ENCODE measurements around the gene INTS6. TPM values are rescaled to one million over a fixed set of nuclear protein-coding genes. Genes with fewer than 3 reads are reported as not detected.

INTS6 gene
- total RNA-seq, 4 donors from 2014 or later, result 25.1 to 42.2 (median 31.8) TPM

- H3K4me3 ChIP-seq, result no peak overlapping the region
- intact Hi-C loops (cut with DNase I), result no loop called here
- H3K4me1 ChIP-seq, result no peaks in the 10 kb centered on the region
- no peak for DNase-seq
- no peak overlapping the region for H3K27ac ChIP-seq
- peaks cover 0 to 35% (median 3%) of the 10 kb centered on the region in 3 donors for H3K36me3 ChIP-seq
- no peaks in the 10 kb centered on the region for H3K27me3 ChIP-seq
- no peaks in the 10 kb centered on the region for H3K9me3 ChIP-seq
- TF ChIP-seq POLR2A (IDR thresholded peaks at IDR 0.05), result no peak
- no peak for TF ChIP-seq CTCF (IDR thresholded peaks at IDR 0.05)
- 87 to 93% methylated on average over 1 of the region's 1 CpG for WGBS, 2 donors
Measured at GRCh38 chr13:51359352-51359751, 93.5 kb downstream of the INTS6 start.

DNA sequence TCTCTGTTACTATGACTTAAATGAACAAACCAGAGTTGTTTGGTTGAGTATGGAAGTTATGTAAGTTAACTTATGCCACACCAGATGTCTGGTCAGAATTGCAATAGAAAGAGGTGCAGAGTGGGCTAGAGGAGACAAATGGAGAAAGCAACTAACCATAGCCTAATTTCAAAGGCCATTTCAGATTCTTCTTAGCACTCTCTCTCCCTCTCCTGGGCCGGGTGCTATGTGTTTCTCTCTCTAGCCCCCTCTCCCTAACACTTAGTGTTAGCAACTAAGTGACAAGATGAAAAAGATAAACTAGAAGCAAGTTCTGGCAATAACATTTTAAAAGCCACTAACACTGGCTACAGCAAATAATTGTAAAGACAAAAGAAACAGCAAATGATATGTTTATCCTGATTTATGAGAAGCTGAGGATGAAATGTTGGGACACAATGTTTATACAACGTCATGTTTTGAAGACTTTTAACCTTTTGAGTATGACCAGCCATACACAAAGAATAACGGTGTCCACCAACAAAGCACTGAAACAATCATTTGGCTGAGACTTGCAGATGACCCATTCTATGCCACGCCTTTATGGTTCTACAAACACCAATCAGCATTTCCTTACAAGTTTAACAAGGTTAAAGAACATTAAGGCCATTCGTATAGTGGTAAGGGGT, 94.8 kb downstream of the INTS6 start:
- Histone ChIP-seq H3K4me3 (no peak overlapping the region), H3K9me3 (no peaks in the 10 kb centered on the region), H3K36me3 (peaks cover 0 to 22% (median 0%) of the 10 kb centered on the region in 3 donors), H3K27me3 (no peaks in the 10 kb centered on the region), H3K4me1 (no peaks in the 10 kb centered on the region), H3K27ac (no peak overlapping the region)
- TF ChIP-seq POLR2A (IDR thresholded peaks at IDR 0.05) (no peak), CTCF (IDR thresholded peaks at IDR 0.05) (no peak)
- no peak for DNase-seq
- WGBS, 2 donors, result 70 to 77% methylated on average over 5 of the region's 5 CpGs
- intact Hi-C loops (cut with DNase I), result no loop called here

- Histone ChIP-seq H3K27me3 (no peaks in the 10 kb centered on the region), H3K4me3 (no peak overlapping the region), H3K9me3 (no peaks in the 10 kb centered on the region), H3K36me3 (no peaks in the 10 kb centered on the region), H3K4me1 (no peaks in the 10 kb centered on the region), H3K27ac (no peak overlapping the region)
- DNase-seq, result no peak
- TF ChIP-seq CTCF (IDR thresholded peaks at IDR 0.05), result no peak
- TF ChIP-seq POLR2A (IDR thresholded peaks at IDR 0.05), result no peak
- intact Hi-C loops (cut with DNase I), result no loop called here
- 60 to 76% methylated on average over 2 of the region's 2 CpGs for WGBS, 2 donors
Measured at GRCh38 chr13:51355217-51355616, 97.6 kb downstream of the INTS6 start.

GRCh38 chr13:51349016-51349415, 103.8 kb downstream of the INTS6 start:
- H3K4me3 ChIP-seq, result no peak overlapping the region
- DNase-seq, result no peak
- H3K4me1 ChIP-seq, result no peaks in the 10 kb centered on the region
- no peaks in the 10 kb centered on the region for H3K27me3 ChIP-seq
- no peaks in the 10 kb centered on the region for H3K9me3 ChIP-seq
- TF ChIP-seq CTCF (IDR thresholded peaks at IDR 0.05), result no peak
- no peak for TF ChIP-seq POLR2A (IDR thresholded peaks at IDR 0.05)
- intact Hi-C loops (cut with DNase I), result no loop called here
- no peak overlapping the region for H3K27ac ChIP-seq
- H3K36me3 ChIP-seq, result no peaks in the 10 kb centered on the region

DNA sequence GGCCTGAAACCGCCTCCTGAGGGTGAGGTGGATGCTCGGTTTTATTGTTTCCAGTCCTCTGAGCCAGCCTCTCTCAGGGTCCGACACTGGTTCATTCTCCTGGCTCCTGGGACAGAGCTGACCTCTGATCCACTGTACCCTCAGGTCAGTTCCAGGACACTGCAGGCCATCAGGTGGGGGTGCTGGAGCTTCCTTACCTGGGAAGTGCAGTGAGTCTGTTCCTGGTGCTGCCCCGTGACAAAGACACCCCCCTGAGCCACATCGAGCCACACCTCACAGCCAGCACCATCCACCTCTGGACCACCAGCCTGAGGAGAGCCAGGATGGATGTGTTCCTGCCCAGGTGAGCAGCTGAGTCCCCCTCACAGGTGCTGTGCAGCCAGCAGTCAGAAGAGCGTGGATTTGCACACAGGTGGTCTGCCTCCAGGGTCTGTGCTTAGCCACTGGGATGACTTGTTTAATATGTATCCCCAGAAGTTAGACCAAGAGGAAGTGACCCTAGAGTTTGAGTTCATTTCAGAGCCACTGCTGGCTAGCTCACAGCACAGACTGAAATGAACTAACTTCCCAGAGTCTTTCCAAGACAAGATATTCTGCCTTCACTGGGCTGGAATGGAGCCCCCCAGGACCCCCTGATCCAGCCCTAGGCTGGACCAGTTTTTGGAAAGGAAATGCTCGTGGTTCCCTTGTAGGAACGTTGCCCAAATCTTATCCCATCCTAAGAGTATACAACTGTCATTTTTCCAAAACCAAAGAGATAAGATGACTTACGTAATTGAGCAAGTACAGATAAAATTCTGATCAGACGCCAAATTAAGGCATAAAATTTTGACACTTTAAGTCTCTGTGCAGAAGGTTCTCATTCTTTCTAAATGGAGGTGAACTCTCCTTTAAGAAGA, 104.5 kb downstream of the INTS6 start:
- Histone ChIP-seq H3K4me3 (no peak overlapping the region), H3K27me3 (no peaks in the 10 kb centered on the region), H3K9me3 (no peaks in the 10 kb centered on the region), H3K36me3 (no peaks in the 10 kb centered on the region), H3K27ac (no peak overlapping the region), H3K4me1 (no peaks in the 10 kb centered on the region)
- TF ChIP-seq CTCF (IDR thresholded peaks at IDR 0.05) (no peak), POLR2A (IDR thresholded peaks at IDR 0.05) (no peak)
- no peak for DNase-seq
- intact Hi-C loops (cut with DNase I), result no loop called here
- 78% methylated on average over 4 to 7 of the region's 10 CpGs for WGBS, 2 donors
